Superior temporal gyrus (tissue), 1 donor: ENCODE data around the gene FSTL5.

ENCODE experiments used
- DNase-seq: peaks from one replicate; pipeline ENCODE4 v3.0.0-alpha.2; 2016; ENCODE audit errors: extremely low spot score

The FSTL5 gene

DNA sequence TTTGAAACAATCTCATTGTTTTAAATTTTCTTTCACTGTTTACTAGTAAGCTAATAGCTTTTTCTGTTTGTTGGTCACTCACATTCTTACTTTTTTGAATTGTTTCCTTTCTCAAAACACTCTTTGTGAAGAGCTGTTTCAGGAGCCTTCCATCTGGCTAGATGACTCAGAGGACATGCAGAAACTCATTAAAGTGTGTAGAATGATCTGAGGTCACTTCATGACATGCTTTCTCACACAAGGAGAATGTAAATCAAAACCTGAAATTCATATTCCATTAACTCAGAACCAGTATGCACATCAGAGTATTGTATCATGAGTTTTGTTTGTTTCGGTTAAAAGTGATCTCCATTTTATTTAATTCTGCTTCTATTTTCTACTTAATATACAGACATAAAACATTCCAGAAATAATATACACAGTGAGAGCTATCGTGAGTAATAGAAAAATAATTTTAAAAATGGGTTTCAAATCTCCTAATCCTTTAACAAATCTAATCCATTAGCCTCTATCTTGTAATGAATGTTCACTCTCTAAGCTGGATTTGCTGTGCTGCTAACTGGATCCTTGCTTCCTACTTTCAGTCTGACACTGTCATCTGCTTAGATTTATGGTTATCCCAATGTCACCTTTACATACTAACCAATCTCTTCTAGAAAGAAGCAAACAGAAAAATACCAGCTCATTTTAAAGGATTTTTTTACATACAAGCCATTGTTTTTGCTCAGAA, 449.6 kb downstream of the FSTL5 start:
- no peak for DNase-seq

DNA sequence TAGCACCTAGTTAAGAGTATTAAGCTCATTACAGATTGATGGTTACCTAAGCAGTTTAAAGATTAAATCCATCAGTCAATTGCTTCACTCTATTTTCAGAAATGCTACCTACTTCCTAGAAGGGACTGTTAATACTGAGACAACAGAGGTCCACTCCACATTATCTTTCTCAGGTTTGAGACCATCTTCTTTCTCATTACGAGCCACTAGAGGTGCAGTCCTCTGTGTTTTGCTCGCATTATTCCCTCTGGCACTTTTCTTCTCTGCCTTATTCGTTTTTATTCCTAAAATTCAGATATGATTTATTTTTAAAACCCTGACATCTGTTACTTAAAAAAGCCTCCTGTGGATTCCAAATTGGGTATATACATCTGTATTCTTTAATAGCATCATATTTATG, 459.1 kb downstream of the FSTL5 start:
- no peak for DNase-seq

DNA sequence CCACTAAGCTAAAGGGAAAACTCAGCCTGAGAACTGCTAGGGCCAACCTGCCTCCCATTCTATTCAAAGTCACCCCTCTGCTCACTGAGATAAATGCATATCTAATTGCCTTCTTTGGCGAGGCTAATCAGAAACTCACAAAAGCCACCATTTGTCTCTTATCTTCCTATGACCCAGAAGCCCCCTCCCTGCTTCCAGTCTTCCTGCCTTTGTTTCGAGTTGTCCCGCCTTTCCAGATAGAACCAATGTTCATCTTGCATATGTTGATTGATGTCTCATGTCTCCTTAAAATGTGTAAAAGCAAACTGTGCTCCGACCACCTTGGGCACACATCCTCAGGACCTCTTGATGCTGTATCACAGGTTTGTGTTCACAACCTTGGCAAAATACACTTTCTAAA, 459.8 kb downstream of the FSTL5 start:
- no peak for DNase-seq

DNA sequence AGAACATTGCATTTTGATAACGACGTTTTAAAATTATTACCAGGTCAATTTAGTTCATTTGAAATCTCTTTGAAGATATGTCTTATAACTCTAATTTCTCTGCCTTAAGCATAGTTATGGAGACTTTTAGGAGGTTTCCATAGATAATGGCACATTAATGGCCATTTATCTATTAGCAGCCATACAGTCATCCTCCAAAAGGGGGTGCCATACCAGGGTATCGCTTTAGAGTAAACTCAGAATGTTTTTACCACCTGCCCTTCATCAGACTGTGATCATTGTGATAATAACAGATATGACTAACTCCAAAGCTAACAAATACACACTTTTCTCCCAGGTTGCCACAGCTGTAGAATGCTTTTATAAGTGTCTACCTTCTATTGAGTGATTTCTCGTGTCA, 461.5 kb downstream of the FSTL5 start:
- no peak for DNase-seq

DNA sequence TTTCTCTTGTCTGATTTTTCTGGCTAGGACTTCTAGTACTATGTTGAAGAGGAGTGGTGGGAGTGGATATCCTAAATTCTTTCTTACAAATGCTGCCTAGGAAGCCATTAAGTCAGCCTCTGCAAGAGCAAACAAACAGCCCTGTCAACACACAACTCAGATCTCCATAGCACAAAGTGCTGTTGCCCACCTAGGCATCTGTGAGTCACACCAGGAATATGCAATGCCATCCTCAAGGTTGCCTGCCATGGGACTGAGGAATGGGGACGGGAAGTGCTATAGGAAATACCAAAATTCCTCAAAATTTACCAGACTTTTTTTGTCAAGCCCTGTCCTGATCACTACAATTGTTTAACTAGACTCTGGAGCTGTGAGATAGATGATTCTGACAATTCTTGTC, 466.9 kb downstream of the FSTL5 start:
- DNase-seq = no peak

DNA sequence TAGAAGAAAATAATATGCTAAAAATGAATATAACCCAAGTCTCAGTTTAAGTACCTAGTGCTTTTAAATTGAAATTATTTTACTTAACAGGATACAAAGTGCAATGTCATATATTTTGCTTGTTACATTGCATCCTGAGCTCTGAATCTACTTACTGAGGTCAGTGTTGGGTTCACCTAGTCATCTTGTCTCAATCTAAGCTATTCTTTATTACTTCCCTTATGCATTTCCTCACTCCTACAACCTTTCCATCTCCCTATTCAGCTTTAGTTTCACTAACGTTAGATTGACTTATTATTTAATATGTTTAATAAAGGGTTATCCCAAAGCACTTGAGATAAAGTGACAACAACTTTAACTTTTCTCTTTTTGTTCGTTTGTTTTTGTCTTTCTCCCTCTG, 483.7 kb downstream of the FSTL5 start:
- DNase-seq = no peak

DNA sequence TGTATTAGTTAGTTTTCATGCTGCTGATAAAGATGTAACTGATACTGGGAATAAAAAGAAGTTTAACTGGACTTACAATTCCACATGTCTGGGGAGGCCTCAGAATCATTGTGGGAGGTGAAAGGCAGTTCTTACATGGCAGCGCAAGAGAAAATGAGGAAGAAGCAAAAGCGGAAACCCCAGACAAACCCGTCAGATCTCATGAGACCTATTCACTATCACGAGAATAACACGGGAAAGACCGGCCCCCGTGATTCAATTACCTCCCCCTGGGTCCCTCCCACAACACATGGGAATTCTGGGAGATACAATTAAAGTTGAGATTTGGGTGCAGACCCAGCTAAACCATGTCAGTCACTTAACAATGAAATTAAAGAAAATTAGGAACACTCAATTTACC, 499.1 kb downstream of the FSTL5 start:
- no peak for DNase-seq

DNA sequence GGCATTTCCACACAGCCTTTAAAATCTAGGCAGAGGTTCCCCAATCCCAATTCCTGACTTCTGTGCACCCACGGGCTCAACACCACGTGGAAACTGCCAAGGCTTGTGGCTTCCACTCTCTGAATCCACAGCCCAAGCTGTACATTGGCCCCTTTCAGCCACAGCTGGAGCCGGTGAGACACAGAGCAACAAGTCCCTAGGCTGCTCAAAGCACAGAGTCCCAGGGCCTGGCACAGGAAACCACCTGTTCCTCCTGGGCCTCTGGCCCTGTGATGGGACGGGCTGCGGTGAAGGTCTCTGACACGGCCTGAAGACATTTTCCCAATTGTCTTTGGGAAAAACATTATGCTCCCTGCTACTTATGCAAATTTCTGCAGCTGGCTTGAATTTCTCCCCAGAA, 500.0 kb downstream of the FSTL5 start:
- no peak for DNase-seq

DNA sequence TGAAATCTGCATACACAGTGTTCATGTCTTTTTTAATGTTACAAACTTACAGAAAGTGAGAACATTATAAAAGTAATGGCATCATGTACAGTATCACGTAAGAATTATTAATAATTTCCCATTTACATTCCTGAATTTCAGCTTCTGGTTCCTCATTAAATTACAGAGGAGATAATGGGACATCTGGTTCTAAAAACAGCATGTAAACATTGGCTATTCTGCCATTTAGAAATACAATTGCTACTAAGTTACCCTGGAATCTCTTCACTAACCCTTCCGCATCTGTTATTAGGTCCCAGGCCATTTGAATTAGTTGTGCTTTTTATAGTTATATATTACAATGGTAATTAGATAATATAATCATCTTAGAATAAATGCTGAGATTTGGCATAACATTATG, 505.1 kb downstream of the FSTL5 start:
- no peak for DNase-seq

DNA sequence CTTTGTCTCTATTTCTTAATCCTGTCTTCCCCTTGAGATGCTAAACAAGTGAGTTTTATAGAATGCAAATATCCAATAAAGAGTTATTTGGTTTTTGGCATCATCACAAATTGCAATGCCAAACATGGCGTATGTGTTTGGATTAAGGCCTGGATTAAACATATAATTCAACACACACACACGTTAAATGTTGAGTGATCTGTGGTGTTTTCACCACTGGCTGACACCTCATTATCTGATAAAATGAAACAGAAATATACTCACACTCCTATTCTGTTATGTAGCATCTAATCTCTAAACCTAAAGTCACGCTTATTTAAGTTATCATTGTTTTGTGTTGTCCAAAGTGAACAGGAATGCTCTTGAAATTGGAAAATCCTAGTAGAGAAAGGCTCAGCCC, 506.2 kb downstream of the FSTL5 start:
- DNase-seq = no peak

DNA sequence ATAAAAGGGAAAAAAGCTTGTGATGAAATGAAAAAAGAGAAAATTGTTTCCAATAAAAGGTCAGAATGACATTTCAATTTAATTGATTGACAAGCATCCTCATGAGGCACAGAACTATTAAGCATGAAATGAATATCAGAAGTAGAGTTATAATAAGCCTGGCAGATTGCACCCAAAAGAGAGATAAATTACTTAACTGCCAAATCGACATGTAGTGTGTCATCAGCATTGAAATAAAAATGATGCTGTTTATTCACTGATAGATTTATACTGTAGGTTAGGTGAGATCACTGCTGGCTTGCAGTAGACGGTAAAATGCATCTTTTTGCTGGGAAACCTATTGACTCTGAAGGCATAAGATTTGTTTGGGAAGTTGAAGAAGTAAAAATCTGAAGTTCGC, 507.2 kb downstream of the FSTL5 start:
- no peak for DNase-seq

DNA sequence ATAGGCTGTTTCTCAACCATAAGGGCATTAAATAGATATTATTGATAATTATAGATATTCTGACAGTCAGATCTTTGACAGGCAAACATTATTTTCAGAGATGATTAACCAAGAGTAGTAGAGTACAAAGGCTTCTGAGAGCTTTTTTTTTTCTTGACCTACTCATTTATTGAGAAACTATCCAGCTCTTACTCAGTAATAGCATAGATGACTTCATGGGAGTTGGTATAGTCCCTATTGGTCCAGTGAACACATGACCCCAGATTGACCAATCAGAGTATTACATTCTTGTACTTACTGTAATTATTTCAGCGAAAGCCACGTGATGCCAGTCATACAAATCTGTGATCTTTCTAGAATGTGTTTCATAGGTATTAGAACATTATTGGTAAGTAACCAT, 508.7 kb downstream of the FSTL5 start:
- no peak for DNase-seq

DNA sequence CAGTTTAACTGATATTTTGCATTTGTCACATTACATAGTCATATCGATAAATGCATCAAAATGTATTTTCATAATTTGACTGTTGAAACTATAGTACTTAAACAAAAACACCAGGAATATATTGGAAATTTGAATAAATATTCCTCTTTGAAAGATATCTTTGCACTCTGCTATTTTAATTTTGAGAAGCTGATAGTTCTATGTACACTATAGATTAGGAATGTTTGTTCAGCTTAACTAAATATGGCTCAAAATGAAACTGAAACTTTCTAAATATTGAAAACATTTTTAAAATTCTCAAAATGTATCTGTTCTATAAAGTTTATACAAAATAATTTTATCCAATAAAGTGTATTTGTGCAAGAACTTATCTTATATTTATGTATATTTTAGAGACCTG, 510.1 kb downstream of the FSTL5 start:
- no peak for DNase-seq

DNA sequence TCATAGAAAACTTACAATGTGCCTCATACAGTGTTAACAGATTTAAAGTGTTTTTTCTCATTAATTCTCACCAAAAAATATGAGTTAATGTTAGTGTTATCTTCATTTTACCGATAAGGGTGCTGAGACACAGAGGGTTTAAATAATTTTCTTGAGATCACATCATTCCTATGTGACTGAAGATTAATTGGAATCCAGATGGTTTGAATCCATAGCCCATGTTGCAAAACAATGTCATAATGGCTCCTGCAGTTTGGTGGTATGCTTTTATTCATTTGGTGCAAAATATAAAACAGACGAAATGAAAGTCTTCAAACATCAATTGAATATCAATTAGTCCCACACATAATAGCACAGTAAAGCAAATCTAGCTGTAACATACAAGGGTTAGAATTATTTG, 512.2 kb downstream of the FSTL5 start:
- no peak for DNase-seq

DNA sequence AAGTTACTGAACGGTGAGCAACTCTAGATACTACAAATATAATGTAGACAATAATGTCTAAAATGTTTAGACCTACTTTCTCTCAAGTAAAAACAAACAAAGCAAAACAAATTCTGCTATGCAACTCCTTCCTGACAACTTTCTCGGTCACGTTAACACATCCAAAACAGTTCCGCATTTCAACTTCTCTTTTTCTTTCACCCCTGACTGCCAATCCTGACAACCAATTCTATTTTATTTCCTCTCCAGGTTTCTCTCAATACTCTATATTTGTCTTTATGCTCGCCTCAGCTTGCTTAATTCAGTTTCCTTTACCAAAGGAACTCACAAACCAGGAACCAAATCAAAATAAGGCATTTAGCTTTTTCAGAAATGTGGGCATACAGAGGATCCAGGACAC, 513.0 kb downstream of the FSTL5 start:
- no peak for DNase-seq

DNA sequence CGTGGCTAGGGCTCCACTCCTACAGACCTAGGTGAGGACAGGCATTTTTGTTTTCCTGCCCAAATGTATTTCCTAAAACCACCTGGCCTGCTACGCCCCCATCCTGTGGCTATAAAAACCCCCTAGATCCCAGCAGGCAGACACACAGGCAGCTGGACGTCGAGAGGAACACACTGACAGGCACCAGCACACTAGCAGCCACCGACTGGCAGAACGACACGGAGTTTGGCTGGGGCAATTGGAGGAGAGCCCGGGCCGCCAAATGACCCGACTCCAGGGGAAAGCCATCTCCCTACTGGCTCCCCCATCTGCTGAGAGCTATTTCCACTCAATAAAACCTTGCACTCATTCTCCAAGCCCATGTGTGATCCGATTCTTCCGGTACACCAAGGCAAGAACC, 516.0 kb downstream of the FSTL5 start:
- DNase-seq = no peak

DNA sequence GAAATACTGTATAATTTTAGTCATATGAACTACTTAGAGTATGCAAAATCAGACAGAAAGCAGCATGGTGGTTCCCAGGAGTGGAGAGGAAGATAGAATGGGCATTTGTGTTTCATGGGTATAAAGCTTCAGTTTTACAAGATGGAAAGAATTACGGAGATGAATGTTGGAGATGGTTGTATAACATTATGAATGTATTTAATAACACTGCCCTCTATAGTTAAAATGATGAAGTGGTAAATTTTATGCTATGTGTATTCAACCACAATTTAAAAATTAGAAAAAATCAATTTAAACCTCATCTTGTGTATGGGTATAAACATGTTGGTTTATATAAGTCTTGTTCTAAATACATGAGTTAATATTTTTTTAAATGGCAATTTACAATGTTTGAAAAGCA, 521.1 kb downstream of the FSTL5 start:
- no peak for DNase-seq

DNA sequence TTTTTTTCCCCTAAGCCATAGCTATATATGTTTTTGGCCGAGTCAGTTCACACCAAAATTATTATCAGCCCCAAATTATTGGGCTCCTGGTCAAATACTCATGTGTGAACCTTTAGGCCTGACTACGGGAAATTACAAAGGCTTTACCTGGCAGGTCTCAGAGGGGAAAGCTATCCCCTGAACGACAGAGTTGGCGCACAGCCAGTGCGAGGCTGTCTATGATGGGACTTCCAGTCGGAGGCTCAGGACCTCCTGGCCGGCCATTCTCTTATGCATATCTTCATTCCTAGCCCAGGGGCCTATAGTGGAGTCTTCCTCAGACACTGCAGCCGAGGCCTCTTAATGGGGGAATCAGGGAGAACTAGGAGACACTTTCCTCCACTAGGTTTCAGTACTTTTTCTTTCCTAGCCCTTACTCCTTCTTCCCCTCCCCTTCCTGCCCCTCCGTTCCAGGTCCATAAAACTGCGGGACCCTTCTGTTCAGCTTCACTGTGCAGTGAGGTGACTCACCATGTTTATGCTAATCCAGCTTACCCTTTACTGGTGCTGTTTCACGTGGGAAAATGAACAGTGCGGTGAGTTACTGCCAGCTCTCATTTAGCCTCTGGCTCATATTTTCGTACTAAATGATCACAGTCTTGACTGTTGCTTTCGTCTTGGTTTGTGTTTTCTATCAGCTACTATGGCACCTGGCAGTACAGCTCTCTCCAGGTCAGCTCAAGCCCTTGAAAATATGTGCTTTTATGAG, 533.9 kb downstream of the FSTL5 start:
- DNase-seq = no peak

DNA sequence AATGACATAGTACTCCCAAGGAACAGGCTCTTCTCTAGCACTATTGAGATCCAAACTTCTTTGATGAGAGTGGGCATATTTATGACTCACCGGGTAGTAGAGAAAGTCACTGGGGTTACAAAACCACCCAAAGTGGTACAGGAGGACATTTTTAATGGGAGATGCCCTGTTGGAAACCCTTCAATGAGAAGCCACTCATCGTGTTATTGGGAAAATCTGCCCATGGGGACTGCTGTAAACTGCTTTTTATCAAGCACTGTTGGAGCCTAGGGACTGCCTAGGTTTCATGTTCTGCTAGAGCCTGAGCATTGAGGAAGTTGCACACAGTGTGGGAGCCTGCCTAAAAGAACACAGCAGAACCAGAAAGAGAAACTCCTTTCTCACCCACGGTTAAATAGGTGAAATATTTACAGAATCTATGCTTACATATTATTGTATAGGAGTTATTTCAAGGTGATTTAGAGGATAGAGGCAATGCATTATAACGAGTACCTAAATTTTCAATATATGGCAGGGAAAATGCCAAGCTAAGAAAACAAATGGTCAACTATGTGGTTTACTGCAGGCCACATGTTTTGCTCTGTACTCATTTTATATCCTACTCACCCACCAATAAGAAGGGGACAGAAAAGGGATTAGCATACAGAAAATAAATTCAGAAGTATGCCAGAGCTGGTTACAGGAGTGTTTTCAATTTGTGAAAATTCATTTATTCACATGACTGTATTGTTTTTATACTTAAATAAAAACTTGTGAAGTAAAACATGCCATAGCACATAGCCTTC, 559.1 kb downstream of the FSTL5 start:
- no peak for DNase-seq

DNA sequence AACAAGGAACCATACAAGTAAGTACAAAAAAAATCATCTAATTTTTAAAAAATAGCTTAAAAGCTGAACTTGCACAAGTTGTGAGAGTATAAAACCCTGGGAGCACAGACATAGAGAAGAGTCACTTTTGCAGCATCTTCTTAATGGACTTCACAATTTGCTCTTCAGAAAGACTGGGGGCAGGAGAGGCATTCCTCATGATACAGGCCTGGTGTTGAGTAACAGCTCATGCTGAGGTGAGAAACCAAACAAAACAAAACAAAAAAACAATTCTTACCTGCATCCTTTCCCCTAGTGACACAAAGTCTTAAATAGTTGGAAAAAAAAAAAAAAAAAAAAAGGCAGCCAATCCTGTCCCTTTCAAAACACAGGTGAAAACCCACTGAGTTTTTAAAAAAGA, 562.8 kb downstream of the FSTL5 start:
- no peak for DNase-seq

DNA sequence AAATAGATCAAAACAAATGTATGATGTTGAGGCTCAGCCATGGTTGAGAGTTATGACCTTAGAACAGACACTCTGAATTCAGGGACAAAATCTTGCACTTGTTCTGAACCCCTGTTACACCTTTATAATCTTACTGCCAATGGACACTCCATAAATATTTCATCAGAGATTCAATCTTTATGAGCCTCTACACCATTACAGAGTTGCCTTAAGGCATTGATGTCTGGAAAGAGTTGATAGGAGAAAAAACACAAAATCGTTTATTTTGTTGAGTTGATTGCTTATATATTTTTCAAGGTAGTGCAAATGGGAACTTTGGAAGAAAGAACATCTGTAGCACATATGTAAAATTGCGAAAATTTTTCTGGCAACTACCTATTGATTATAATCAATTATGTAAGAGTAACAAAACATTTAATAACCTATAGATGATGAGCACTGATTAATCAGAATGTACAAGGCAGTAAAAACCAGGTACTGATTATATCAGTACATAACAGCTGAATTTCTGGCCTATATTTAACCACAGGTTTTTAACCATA, 568.5 kb downstream of the FSTL5 start:
- DNase-seq = no peak

DNA sequence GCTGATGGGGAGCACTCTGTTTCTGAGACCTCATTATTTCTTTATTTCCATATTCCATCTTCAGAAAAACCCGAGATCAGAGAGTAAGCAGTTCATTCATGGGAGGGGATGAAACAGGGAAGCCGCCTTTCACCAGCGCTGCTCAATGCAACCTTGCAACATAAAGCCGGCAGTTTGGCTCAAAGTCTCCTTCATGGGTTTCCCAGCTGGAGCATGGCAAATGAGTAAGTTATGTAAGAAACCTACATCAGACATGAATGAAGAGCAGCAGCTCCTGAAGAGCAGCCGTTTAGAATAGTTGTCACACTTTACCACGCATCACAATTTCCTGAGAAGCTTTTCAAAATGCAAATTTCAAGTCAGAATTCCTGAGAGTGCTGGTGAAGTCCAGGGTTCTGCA, 578.8 kb downstream of the FSTL5 start:
- DNase-seq = peak; percentile 39

DNA sequence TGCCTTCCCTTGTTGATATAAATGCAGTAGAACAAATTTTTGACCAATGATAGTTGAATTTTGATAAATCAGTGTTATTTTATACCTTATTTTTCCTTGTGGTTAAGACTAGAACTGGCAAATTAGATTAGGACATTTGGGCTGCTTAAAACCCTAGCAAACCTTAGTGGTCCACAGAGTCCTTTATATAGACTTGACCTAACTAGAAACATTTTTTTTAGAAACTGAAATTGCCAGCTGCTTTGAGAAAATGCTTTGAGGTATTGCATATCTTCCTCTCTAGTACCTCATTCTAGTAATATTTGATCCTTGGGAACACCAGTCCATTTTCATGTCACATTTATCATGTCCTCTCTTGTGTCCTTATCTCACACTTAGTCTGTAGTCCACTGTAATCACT, 580.3 kb downstream of the FSTL5 start:
- no peak for DNase-seq
